GM12878 (cell line): Measurements from ENCODE around the gene SMIM43. TPM values are rescaled to one million over a fixed set of nuclear protein-coding genes. Genes with fewer than 3 reads are reported as not detected.

Source experiments
- ATAC-seq: fragments of 200-7000 bp; cut with Tn5 transposase; 3 replicates; pipeline ENCODE4 v1.9.1; 2020; ENCODE audit warnings: mild to moderate bottlenecking, moderate library complexity
- BruUV-seq: library from RNA; stranded (reverse); fragments of 400-500 nt; replicated peaks from 2 replicates; lab custom pipeline; 2021; lab: Mats Ljungman, UMichigan
- CTCF ChIA-PET: fragments of 300-600 bp; sonication (Branson Sonifier 250); formaldehyde crosslinking; extraction: SDS; loops from one replicate; lab custom pipeline; 2021; ENCODE audit warnings: inconsistent platforms; lab: Yijun Ruan, JAX
- POLR2A ChIA-PET: fragments of 350-600 bp; formaldehyde crosslinking; extraction: SDS; loops from one replicate; lab custom pipeline; 2021; ENCODE audit warnings: inconsistent platforms; lab: Charles Lee
- RAD21 ChIA-PET: fragments of 300-600 bp; sonication (Branson Sonifier 250); formaldehyde crosslinking; loops from one replicate; lab custom pipeline; 2023; ENCODE audit warnings: antibody characterized with exemption; ENCODE audit not compliant: unreplicated experiment; lab: Charles Lee
- SMC1A ChIA-PET: fragments of 300-600 bp; sonication (Branson Sonifier 250); formaldehyde crosslinking; loops from one replicate; lab custom pipeline; 2023; ENCODE audit not compliant: unreplicated experiment, uncharacterized antibody; lab: Charles Lee
- DNase-seq: peaks from one replicate; pipeline ENCODE4 v3.0.0-alpha.2; 2011; ENCODE audit warnings: low read depth, low spot score
- FAIRE-seq: peaks from 3 replicates; lab custom pipeline; 2011; peaks lifted over from hg19 to GRCh38; lab: Jason Lieb, UNC
- H2AFZ ChIP-seq: 2 replicates; pipeline ENCODE4 v1.6.0; 2011; ENCODE audit warnings: low read depth, low read length, control low read depth; ENCODE audit not compliant: control insufficient read depth
- H3K27ac ChIP-seq: 2 replicates; pipeline ENCODE4 v1.5.1; 2011; ENCODE audit warnings: control low read depth; ENCODE audit not compliant: control insufficient read depth, insufficient read depth
- H3K27me3 ChIP-seq, 2 experiments: replicated peaks in 1 of 2; 2 replicates each; pipeline versions ENCODE4 v1.6.0 to v1.6.1; 2011; ENCODE audit warnings: low read length in 1 of 2; ENCODE audit not compliant: control insufficient read depth in 2 of 2, insufficient read depth in 2 of 2
- H3K36me3 ChIP-seq, 2 experiments: 2 replicates each; pipeline ENCODE4 v1.5.1; 2011; ENCODE audit warnings: low read length in 1 of 2; ENCODE audit not compliant: control insufficient read depth in 2 of 2, insufficient read depth in 2 of 2
- H3K4me1 ChIP-seq: 2 replicates; pipeline ENCODE4 v1.6.1; 2011; ENCODE audit warnings: mild to moderate bottlenecking, low read length, moderate library complexity, mixed read lengths; ENCODE audit not compliant: control insufficient read depth, insufficient read depth
- H3K4me2 ChIP-seq: 2 replicates; pipeline ENCODE4 v1.6.0; 2011; ENCODE audit warnings: control low read depth; ENCODE audit not compliant: control insufficient read depth, insufficient read depth
- H3K4me3 ChIP-seq: fragments of 200-600 bp; sonication (generic); 2 replicates; pipeline ENCODE4 v1.5.1; 2016
- H3K79me2 ChIP-seq: 2 replicates; pipeline ENCODE4 v1.6.0; 2011; ENCODE audit warnings: low read length; ENCODE audit not compliant: control insufficient read depth, insufficient read depth
- H3K9ac ChIP-seq: 2 replicates; pipeline ENCODE4 v1.8.0; 2011; ENCODE audit warnings: low read length, control low read depth, mixed read lengths; ENCODE audit not compliant: control insufficient read depth, insufficient read depth
- H3K9me3 ChIP-seq: replicated peaks from 3 replicates; pipeline ENCODE4 v1.5.1; 2011; ENCODE audit warnings: mild to moderate bottlenecking, low read length; ENCODE audit not compliant: control insufficient read depth, insufficient read depth
- H4K20me1 ChIP-seq: 2 replicates; pipeline ENCODE4 v1.6.0; 2011; ENCODE audit not compliant: control insufficient read depth, insufficient read depth
- HDAC2 ChIP-seq: fragments of 200-600 bp; sonication (generic); IDR thresholded peaks from 2 replicates; pipeline ENCODE4 v1.6.1; 2017
- IKZF2 ChIP-seq, 2 experiments: fragments of 450-650 bp; IDR thresholded peaks; 2 replicates each; pipeline ENCODE4 v1.6.1; 2017; ENCODE audit warnings: mild to moderate bottlenecking in 2 of 2, moderate library complexity in 2 of 2
- NR2F1 ChIP-seq: fragments of 450-650 bp; conservative IDR thresholded peaks from 2 replicates; pipeline ENCODE4 v1.6.1; 2017; ENCODE audit warnings: mild to moderate bottlenecking
- TARDBP ChIP-seq: IDR thresholded peaks from 2 replicates; pipeline ENCODE4 v1.6.1; 2016; ENCODE audit warnings: borderline replicate concordance
- ZNF274 ChIP-seq: IDR thresholded peaks from one replicate; pipeline ENCODE4 v1.8.0; 2011; ENCODE audit not compliant: insufficient read length, insufficient read depth
- WGBS: methylation state at CpG from one replicate; pipeline ENCODE4 v1.1.6; 2016; ENCODE audit warnings: low lambda C conversion rate; ENCODE audit not compliant: insufficient replicate concordance, insufficient coverage; ENCODE audit errors: missing lambda C conversion rate; 5-methylcytosine and 5-hydroxymethylcytosine counted together
- in situ Hi-C: fragments of 300-500 bp; cut with MboI; formaldehyde crosslinking; loops from 9 replicates; pipeline ENCODE4 v1.14.3; 2018; ENCODE audit warnings: mixed read lengths
- intact Hi-C: fragments of 100-400 bp; cut with micrococcal nuclease; formaldehyde crosslinking; loops from one replicate; pipeline ENCODE4 v1.14.2; 2022; ENCODE audit not compliant: unreplicated experiment
- polyA plus RNA-seq, 11 experiments: library from polyadenylated mRNA; depleted of rRNA in 4 of 11; unstranded in 6 of 11; stranded (reverse) in 5 of 11; fragments of >200 nt; fragmentation: Nextera tagmentation in 4 of 11; fragmentation: Illumina TruSeq in 1 of 11; extraction: Ambion mirVana in 4 of 11; extraction: Trizol in 1 of 11; gene quantifications; 1 replicate in 1 of 11; 2 replicates in 10 of 11; pipeline versions ENCODE4 v1.2.1 to v1.2.3, GENCODE V29; 2011 to 2016; ENCODE audit warnings: inconsistent platforms in 2 of 11, missing spikeins in 2 of 11, low read depth in 1 of 11
- total RNA-seq, 4 experiments: library from RNA; depleted of rRNA in 3 of 4; stranded (reverse); fragments of >200 nt in 3 of 4; fragmentation: Illumina TruSeq in 1 of 4; extraction: Trizol in 1 of 4; gene quantifications; 2 replicates each; pipeline versions ENCODE4 v1.2.1 to v1.2.3, GENCODE V29; 2013 to 2021
- TF ChIP-seq, protein P1 (sequence below): fragments of 450-650 bp; formaldehyde crosslinking; IDR thresholded peaks from 2 replicates; pipeline ENCODE4 v1.5.0; 2022; ENCODE audit warnings: mild to moderate bottlenecking, missing genetic modification characterization
- TF ChIP-seq, protein P2 (sequence below): fragments of 450-650 bp; IDR thresholded peaks from 2 replicates; pipeline ENCODE4 v1.6.1; 2017; ENCODE audit warnings: mild to moderate bottlenecking, low read depth, inconsistent platforms; ENCODE audit not compliant: poor library complexity, severe bottlenecking
- TF ChIP-seq, protein P3 (sequence below): fragments of 450-650 bp; IDR thresholded peaks from 2 replicates; pipeline ENCODE4 v1.6.1; 2016; ENCODE audit warnings: mild to moderate bottlenecking, moderate library complexity, borderline replicate concordance
- TF ChIP-seq, protein P4 (sequence below): fragments of 450-650 bp; IDR thresholded peaks from 2 replicates; pipeline ENCODE4 v1.6.1; 2017; ENCODE audit warnings: mild to moderate bottlenecking, moderate library complexity

The SMIM43 gene
- total and polyA plus RNA-seq, 10 of the 15 experiments (the other 5 are each of a cell fraction or from before 2014, with no cell fraction given) = 0.12 TPM; not detected in 9

DNA sequence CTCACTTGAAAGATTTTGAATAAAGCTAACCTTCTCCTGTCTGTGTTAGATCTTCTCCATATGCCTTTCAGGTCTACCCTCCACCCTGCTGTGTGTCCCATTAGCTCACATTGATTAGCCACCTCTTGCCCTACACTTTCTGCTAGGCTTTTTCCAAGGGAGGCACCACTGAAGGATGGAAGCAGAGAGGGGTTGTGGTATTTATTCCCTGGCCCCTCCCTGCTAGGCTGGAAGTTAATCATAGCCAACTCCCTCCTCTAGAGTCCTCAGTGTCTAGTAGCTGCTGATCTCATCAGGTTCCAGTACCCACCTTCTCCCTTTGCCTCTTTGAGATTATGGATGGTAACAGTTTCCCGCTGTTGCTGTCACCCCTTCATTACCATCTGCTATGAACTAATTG lies 8.9 kb upstream of the SMIM43 start (continued):
- TF ChIP-seq, protein P1, sequence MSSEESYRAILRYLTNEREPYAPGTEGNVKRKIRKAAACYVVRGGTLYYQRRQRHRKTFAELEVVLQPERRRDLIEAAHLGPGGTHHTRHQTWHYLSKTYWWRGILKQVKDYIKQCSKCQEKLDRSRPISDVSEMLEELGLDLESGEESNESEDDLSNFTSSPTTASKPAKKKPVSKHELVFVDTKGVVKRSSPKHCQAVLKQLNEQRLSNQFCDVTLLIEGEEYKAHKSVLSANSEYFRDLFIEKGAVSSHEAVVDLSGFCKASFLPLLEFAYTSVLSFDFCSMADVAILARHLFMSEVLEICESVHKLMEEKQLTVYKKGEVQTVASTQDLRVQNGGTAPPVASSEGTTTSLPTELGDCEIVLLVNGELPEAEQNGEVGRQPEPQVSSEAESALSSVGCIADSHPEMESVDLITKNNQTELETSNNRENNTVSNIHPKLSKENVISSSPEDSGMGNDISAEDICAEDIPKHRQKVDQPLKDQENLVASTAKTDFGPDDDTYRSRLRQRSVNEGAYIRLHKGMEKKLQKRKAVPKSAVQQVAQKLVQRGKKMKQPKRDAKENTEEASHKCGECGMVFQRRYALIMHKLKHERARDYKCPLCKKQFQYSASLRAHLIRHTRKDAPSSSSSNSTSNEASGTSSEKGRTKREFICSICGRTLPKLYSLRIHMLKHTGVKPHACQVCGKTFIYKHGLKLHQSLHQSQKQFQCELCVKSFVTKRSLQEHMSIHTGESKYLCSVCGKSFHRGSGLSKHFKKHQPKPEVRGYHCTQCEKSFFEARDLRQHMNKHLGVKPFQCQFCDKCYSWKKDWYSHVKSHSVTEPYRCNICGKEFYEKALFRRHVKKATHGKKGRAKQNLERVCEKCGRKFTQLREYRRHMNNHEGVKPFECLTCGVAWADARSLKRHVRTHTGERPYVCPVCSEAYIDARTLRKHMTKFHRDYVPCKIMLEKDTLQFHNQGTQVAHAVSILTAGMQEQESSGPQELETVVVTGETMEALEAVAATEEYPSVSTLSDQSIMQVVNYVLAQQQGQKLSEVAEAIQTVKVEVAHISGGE (CRISPR knock-in tag) = no peak
- TF ChIP-seq HDAC2 = no peak
- no peak for TF ChIP-seq NR2F1
- TF ChIP-seq, protein P2, sequence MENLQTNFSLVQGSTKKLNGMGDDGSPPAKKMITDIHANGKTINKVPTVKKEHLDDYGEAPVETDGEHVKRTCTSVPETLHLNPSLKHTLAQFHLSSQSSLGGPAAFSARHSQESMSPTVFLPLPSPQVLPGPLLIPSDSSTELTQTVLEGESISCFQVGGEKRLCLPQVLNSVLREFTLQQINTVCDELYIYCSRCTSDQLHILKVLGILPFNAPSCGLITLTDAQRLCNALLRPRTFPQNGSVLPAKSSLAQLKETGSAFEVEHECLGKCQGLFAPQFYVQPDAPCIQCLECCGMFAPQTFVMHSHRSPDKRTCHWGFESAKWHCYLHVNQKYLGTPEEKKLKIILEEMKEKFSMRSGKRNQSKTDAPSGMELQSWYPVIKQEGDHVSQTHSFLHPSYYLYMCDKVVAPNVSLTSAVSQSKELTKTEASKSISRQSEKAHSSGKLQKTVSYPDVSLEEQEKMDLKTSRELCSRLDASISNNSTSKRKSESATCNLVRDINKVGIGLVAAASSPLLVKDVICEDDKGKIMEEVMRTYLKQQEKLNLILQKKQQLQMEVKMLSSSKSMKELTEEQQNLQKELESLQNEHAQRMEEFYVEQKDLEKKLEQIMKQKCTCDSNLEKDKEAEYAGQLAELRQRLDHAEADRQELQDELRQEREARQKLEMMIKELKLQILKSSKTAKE = no peak
- no peak for TF ChIP-seq IKZF2 (IDR thresholded peaks at IDR 0.05)

DNA sequence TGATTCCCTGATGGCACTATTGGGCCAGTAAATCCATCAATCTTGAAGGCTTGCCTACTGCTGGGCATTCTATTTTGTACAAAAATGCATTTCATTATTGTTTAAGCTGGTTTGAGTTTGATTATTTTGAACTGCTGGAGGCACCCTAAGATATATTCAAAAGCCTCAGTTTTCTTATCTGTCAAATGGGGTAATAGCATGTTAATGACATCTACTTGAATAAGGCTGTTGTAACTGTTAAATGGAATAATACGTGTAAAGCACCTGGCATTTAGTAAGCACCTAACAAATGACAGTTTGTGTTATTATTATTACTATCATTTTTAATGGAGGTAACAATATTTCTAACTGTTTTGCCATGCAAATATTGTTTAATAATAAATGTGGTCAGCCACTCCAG lies 6.9 kb upstream of the SMIM43 start:
- DNase-seq = no peak
- BruUV-seq = no TSS peak
- Histone ChIP-seq H2AFZ (no peak overlapping the region), H3K4me1 (peaks cover under 1% of the 10 kb centered on the region), H3K9me3 (no peaks in the 10 kb centered on the region), H3K79me2 (no peaks in the 10 kb centered on the region), H3K27ac (no peak overlapping the region), H3K4me2 (no peak overlapping the region), H4K20me1 (no peaks in the 10 kb centered on the region; the same call in 1 of the 2 replicates), H3K27me3 (no peaks in the 10 kb centered on the region; a peak in 1 of 4 replicates), H3K9ac (no peak overlapping the region), H3K4me3 (no peak overlapping the region), H3K36me3 (no peaks in the 10 kb centered on the region)
- ChIA-PET CTCF (no interaction called here), POLR2A (no interaction called here), SMC1A (interaction anchor here (0.9 to 1.4 kb wide), 2 partner anchors 10 to 14 kb away, joined by 3 read pairs; no protein-coding TSS in a partner anchor), RAD21 (no interaction called here)
- ATAC-seq = no peak
- WGBS = 48% methylated on average over 1 of the region's 1 CpG
- FAIRE-seq = no peak
- intact Hi-C loops = no loop called here
- in situ Hi-C loops = no loop called here
- TF ChIP-seq, protein P3, sequence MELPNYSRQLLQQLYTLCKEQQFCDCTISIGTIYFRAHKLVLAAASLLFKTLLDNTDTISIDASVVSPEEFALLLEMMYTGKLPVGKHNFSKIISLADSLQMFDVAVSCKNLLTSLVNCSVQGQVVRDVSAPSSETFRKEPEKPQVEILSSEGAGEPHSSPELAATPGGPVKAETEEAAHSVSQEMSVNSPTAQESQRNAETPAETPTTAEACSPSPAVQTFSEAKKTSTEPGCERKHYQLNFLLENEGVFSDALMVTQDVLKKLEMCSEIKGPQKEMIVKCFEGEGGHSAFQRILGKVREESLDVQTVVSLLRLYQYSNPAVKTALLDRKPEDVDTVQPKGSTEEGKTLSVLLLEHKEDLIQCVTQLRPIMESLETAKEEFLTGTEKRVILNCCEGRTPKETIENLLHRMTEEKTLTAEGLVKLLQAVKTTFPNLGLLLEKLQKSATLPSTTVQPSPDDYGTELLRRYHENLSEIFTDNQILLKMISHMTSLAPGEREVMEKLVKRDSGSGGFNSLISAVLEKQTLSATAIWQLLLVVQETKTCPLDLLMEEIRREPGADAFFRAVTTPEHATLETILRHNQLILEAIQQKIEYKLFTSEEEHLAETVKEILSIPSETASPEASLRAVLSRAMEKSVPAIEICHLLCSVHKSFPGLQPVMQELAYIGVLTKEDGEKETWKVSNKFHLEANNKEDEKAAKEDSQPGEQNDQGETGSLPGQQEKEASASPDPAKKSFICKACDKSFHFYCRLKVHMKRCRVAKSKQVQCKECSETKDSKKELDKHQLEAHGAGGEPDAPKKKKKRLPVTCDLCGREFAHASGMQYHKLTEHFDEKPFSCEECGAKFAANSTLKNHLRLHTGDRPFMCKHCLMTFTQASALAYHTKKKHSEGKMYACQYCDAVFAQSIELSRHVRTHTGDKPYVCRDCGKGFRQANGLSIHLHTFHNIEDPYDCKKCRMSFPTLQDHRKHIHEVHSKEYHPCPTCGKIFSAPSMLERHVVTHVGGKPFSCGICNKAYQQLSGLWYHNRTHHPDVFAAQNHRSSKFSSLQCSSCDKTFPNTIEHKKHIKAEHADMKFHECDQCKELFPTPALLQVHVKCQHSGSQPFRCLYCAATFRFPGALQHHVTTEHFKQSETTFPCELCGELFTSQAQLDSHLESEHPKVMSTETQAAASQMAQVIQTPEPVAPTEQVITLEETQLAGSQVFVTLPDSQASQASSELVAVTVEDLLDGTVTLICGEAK = no peak
- no peak for TF ChIP-seq TARDBP
- TF ChIP-seq, protein P4, sequence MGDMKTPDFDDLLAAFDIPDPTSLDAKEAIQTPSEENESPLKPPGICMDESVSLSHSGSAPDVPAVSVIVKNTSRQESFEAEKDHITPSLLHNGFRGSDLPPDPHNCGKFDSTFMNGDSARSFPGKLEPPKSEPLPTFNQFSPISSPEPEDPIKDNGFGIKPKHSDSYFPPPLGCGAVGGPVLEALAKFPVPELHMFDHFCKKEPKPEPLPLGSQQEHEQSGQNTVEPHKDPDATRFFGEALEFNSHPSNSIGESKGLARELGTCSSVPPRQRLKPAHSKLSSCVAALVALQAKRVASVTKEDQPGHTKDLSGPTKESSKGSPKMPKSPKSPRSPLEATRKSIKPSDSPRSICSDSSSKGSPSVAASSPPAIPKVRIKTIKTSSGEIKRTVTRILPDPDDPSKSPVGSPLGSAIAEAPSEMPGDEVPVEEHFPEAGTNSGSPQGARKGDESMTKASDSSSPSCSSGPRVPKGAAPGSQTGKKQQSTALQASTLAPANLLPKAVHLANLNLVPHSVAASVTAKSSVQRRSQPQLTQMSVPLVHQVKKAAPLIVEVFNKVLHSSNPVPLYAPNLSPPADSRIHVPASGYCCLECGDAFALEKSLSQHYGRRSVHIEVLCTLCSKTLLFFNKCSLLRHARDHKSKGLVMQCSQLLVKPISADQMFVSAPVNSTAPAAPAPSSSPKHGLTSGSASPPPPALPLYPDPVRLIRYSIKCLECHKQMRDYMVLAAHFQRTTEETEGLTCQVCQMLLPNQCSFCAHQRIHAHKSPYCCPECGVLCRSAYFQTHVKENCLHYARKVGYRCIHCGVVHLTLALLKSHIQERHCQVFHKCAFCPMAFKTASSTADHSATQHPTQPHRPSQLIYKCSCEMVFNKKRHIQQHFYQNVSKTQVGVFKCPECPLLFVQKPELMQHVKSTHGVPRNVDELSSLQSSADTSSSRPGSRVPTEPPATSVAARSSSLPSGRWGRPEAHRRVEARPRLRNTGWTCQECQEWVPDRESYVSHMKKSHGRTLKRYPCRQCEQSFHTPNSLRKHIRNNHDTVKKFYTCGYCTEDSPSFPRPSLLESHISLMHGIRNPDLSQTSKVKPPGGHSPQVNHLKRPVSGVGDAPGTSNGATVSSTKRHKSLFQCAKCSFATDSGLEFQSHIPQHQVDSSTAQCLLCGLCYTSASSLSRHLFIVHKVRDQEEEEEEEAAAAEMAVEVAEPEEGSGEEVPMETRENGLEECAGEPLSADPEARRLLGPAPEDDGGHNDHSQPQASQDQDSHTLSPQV = no peak
- no peak for TF ChIP-seq ZNF274
